Breast epithelium (tissue), 3 donors: ENCODE measurements around the gene RNASE8.

ENCODE experiments used
- POLR2A ChIP-seq: fragments of 450-650 bp; IDR thresholded peaks from one replicate; pipeline ENCODE4 v1.6.1; 2016; ENCODE audit warnings: antibody characterized with exemption, mild to moderate bottlenecking, moderate library complexity
- POLR2AphosphoS5 ChIP-seq, 3 donors: sonication (generic); formaldehyde crosslinking; IDR thresholded peaks; one replicate each; pipeline ENCODE4 v1.6.1; 2017; ENCODE audit warnings: antibody characterized with exemption in 3 of 3
- TF ChIP-seq, protein P1 (sequence below), 3 donors: fragments of 450-650 bp; IDR thresholded peaks; one replicate each; pipeline ENCODE4 v1.5.1; 2016 to 2017; ENCODE audit warnings: antibody characterized with exemption in 3 of 3, mild to moderate bottlenecking in 3 of 3, moderate library complexity in 3 of 3

DNA sequence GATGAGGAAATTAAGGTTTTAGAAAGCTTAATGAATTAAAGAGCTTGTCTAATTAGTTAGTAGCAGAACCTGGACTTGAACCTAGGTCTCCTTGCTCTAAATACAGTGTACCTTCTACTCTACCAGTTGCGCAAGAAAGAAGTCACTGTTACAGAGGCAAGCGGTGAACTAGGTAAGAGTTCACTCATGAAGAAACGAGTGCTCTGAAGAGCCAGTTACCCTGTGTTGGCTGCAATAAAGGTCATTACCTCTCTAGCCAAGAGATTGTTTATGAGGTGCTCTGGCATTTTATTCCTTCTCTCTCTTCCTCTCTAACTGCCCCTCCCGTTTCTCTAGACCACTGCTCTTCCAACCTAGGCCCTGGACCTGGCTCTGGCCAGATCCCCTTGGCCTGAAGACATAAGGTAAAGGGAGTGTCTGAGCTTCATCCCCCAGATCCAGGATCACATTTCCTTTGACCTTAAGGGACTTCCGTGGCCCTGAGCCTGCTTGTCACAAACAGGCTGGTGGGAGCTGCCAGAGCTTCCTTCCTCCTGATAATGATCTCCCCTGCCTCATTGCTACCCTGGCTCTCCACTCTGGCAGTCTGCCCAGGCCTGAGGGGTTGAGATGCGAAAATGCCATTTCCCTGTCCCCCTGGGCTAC lies 13.5 kb upstream of the RNASE8 start:
- TF ChIP-seq POLR2AphosphoS5 (IDR thresholded peaks at IDR 0.05) = no peak
- no peak for TF ChIP-seq POLR2A
- TF ChIP-seq, protein P1, sequence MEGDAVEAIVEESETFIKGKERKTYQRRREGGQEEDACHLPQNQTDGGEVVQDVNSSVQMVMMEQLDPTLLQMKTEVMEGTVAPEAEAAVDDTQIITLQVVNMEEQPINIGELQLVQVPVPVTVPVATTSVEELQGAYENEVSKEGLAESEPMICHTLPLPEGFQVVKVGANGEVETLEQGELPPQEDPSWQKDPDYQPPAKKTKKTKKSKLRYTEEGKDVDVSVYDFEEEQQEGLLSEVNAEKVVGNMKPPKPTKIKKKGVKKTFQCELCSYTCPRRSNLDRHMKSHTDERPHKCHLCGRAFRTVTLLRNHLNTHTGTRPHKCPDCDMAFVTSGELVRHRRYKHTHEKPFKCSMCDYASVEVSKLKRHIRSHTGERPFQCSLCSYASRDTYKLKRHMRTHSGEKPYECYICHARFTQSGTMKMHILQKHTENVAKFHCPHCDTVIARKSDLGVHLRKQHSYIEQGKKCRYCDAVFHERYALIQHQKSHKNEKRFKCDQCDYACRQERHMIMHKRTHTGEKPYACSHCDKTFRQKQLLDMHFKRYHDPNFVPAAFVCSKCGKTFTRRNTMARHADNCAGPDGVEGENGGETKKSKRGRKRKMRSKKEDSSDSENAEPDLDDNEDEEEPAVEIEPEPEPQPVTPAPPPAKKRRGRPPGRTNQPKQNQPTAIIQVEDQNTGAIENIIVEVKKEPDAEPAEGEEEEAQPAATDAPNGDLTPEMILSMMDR (IDR thresholded peaks at IDR 0.05) = no peak
